Neural progenitor cell (in vitro differentiated cells): ENCODE data around the gene ABCC8. TPM values are rescaled to one million over a fixed set of nuclear protein-coding genes. Genes with fewer than 3 reads are reported as not detected.

Experiments used
- DNase-seq: peaks from one replicate; pipeline ENCODE4 v3.0.0-alpha.2; 2016; ENCODE audit warnings: low spot score
- H2AFZ ChIP-seq: fragments of 200-600 bp; sonication (generic); replicated peaks from 2 replicates; pipeline ENCODE4 v1.6.1; 2016; ENCODE audit warnings: antibody characterized with exemption
- H3F3A ChIP-seq: fragments of 200-600 bp; sonication (generic); 2 replicates; pipeline ENCODE4 v1.6.1; 2016; ENCODE audit warnings: antibody characterized with exemption, low read depth
- H3K27ac ChIP-seq: fragments of 200-600 bp; sonication (generic); 2 replicates; pipeline ENCODE4 v1.5.1; 2016; ENCODE audit warnings: mild to moderate bottlenecking
- H3K27me3 ChIP-seq: fragments of 200-600 bp; sonication (generic); 2 replicates; pipeline ENCODE4 v1.6.1; 2016; ENCODE audit warnings: mild to moderate bottlenecking, moderate library complexity
- H3K36me3 ChIP-seq: fragments of 200-600 bp; sonication (generic); 2 replicates; pipeline ENCODE4 v1.5.1; 2016
- H3K4me1 ChIP-seq: fragments of 200-600 bp; sonication (generic); 2 replicates; pipeline ENCODE4 v1.6.1; 2016; ENCODE audit warnings: mixed run types
- H3K4me2 ChIP-seq: fragments of 200-600 bp; sonication (generic); 2 replicates; pipeline ENCODE4 v1.6.1; 2016
- H3K4me3 ChIP-seq: fragments of 200-600 bp; sonication (generic); 2 replicates; pipeline ENCODE4 v1.5.1; 2016
- H3K79me2 ChIP-seq: fragments of 200-600 bp; sonication (generic); 2 replicates; pipeline ENCODE4 v1.6.1; 2016; ENCODE audit warnings: low read depth
- H3K9ac ChIP-seq: fragments of 200-600 bp; sonication (generic); 2 replicates; pipeline ENCODE4 v1.6.1; 2016
- H3K9me3 ChIP-seq: fragments of 200-600 bp; sonication (generic); 2 replicates; pipeline ENCODE4 v1.5.1; 2016; ENCODE audit warnings: low read depth
- H4K20me1 ChIP-seq: fragments of 200-600 bp; sonication (generic); 2 replicates; pipeline ENCODE4 v1.6.1; 2016; ENCODE audit warnings: low read depth
- H3K27ac Mint-ChIP-seq: 3 replicates; pipeline ENCODE4 v1.8.0; 2021; ENCODE audit warnings: mixed read lengths
- H3K27me3 Mint-ChIP-seq: 2 replicates; pipeline ENCODE4 v1.8.0; 2022; ENCODE audit warnings: low read depth, mild to moderate bottlenecking, inconsistent platforms, moderate library complexity, mixed read lengths; ENCODE audit not compliant: insufficient read depth
- H3K36me3 Mint-ChIP-seq: 3 replicates; pipeline ENCODE4 v1.8.0; 2021; ENCODE audit warnings: mixed read lengths
- H3K4me1 Mint-ChIP-seq: 3 replicates; pipeline ENCODE4 v1.8.0; 2021; ENCODE audit warnings: mixed read lengths
- H3K4me3 Mint-ChIP-seq: 3 replicates; pipeline ENCODE4 v1.8.0; 2021; ENCODE audit warnings: mild to moderate bottlenecking, moderate library complexity, mixed read lengths
- H3K9me3 Mint-ChIP-seq: 3 replicates; pipeline ENCODE4 v1.8.0; 2020; ENCODE audit warnings: mixed read lengths
- EZH2 ChIP-seq: fragments of 200-600 bp; sonication (generic); IDR thresholded peaks from 2 replicates; pipeline ENCODE4 v1.6.1; 2017; ENCODE audit warnings: antibody characterized with exemption, mild to moderate bottlenecking, moderate library complexity
- EZH2phosphoT487 ChIP-seq: fragments of 200-600 bp; sonication (generic); IDR thresholded peaks from 2 replicates; pipeline ENCODE4 v1.6.1; 2017; ENCODE audit warnings: antibody characterized with exemption
- total RNA-seq: library from RNA; depleted of rRNA; stranded (reverse); fragments of >200 nt; gene quantifications from 2 replicates; pipeline ENCODE4 v1.2.3, GENCODE V29; 2015; ENCODE audit warnings: low replicate concordance
- TF ChIP-seq, protein P1 (sequence below): fragments of 200-600 bp; sonication (generic); IDR thresholded peaks from 2 replicates; pipeline ENCODE4 v1.5.1; 2017; ENCODE audit warnings: antibody characterized with exemption, mild to moderate bottlenecking

ABCC8 gene
- total RNA-seq, 1 donor from 2014 or later: 0.32 TPM

DNA sequence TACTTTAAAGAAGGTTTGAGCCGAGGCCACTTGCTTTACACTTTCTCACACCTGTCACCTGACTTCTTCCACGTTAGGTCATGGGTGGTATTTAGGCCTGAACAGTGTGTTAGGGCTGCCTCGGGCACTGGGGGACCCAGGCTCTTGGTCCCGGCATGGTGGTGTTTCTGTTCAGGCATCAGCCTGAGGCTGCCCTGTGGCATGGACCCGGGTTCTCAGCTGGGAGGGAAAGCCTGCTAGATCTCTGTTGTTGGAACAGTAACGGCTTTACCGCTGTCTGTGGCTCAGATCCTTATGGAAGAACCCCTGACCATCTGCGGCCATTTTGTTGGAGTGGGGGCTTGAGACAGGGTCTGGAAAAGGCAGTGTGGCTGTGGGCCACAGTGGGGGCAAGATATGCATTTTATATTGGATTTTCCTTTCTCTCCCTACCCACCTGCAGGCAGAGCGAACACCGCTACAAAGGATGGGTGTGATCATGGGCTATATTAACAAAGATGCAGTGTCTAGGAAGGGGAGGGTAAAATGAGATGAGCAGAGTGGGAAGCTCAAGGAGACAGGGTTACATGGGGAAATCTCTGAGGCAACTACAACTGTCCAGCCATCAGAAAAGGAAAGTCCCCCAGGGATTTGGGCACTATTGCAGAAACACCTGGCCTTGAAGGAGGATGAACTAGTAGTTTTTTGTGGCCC, 86.5 kb downstream of the ABCC8 start:
- no peak for DNase-seq
- Histone ChIP-seq H3K9ac (no peak overlapping the region), H3K36me3 (no peaks in the 10 kb centered on the region), H3K27ac (no peak overlapping the region), H3F3A (peaks cover 6% of the 10 kb centered on the region), H2AFZ (no peak overlapping the region), H3K4me2 (peak overlapping the region; percentile 94), H3K9me3 (no peaks in the 10 kb centered on the region), H4K20me1 (no peaks in the 10 kb centered on the region), H3K27me3 (peaks cover 13% of the 10 kb centered on the region), H3K79me2 (no peaks in the 10 kb centered on the region), H3K4me1 (peaks cover 8% of the 10 kb centered on the region), H3K4me3 (peak overlapping the region; percentile 62)
- Mint-ChIP-seq H3K27ac (peak overlapping the region; percentile 83), H3K9me3 (no peaks in the 10 kb centered on the region), H3K27me3 (peaks cover 17% of the 10 kb centered on the region), H3K4me3 (peak overlapping the region; percentile 86), H3K36me3 (peaks cover 3% of the 10 kb centered on the region), H3K4me1 (peaks cover 6% of the 10 kb centered on the region)
- TF ChIP-seq EZH2 (no peak), EZH2phosphoT487 (no peak)
- TF ChIP-seq, protein P1, sequence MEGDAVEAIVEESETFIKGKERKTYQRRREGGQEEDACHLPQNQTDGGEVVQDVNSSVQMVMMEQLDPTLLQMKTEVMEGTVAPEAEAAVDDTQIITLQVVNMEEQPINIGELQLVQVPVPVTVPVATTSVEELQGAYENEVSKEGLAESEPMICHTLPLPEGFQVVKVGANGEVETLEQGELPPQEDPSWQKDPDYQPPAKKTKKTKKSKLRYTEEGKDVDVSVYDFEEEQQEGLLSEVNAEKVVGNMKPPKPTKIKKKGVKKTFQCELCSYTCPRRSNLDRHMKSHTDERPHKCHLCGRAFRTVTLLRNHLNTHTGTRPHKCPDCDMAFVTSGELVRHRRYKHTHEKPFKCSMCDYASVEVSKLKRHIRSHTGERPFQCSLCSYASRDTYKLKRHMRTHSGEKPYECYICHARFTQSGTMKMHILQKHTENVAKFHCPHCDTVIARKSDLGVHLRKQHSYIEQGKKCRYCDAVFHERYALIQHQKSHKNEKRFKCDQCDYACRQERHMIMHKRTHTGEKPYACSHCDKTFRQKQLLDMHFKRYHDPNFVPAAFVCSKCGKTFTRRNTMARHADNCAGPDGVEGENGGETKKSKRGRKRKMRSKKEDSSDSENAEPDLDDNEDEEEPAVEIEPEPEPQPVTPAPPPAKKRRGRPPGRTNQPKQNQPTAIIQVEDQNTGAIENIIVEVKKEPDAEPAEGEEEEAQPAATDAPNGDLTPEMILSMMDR: no peak

DNA sequence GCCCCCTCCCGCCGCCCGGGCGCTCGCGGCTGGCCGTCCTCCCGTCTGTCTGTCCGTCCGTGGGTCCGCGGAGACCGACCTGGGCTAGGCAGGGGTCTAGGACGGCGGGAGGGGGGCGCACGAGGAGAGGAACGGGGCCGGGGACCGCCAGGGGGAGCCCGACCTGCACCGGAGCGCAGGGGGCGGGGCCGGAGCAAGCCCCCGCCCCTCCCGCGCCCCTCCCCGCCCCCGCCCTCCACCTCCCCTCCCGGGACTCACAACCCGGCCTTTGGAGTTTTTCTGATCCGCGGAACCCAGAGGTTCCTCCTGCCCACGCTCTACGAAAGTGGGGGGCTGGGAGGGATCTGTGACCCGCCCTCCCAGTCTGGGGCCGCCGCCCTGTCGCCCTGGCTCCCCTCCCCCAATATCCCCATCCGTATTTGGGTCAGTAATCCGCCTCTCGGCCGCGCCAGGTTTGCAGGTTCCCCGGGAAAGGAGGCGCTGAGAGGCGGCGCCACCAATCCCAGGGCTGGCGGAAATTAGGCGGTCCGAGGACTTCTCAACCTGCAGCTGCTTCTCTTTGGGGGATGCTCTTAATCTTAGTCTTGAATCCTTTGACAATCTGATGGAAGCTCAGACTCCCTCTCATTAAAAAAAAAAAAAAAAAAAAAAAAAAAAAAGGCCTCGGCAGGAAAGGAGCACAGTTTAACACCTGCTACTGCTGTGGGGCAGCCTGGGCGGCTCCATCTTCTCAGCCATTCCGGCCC, 87.3 kb downstream of the ABCC8 start:
- peak overlapping the region; percentile 87 for H2AFZ ChIP-seq
- no peaks in the 10 kb centered on the region for H3K36me3 ChIP-seq
- H3K9ac ChIP-seq: no peak overlapping the region
- H3K4me3 ChIP-seq: peak overlapping the region; percentile 62
- peaks cover 17% of the 10 kb centered on the region for H3K27me3 Mint-ChIP-seq
- peak; percentile 93 for DNase-seq
- no peaks in the 10 kb centered on the region for H3K9me3 ChIP-seq
- TF ChIP-seq, protein P1: peak; percentile 73
- TF ChIP-seq EZH2 (no peak), EZH2phosphoT487 (no peak)
- peaks cover 6% of the 10 kb centered on the region for H3F3A ChIP-seq
- no peaks in the 10 kb centered on the region for H3K79me2 ChIP-seq
- peaks cover 6% of the 10 kb centered on the region for H3K4me1 Mint-ChIP-seq
- no peaks in the 10 kb centered on the region for H4K20me1 ChIP-seq
- no peaks in the 10 kb centered on the region for H3K9me3 Mint-ChIP-seq
- peak overlapping the region; percentile 94 for H3K4me2 ChIP-seq
- peaks cover 8% of the 10 kb centered on the region for H3K4me1 ChIP-seq
- no peak overlapping the region for H3K27ac ChIP-seq
- H3K27ac Mint-ChIP-seq: no peak overlapping the region
- H3K27me3 ChIP-seq: peaks cover 13% of the 10 kb centered on the region
- peak overlapping the region; percentile 86 for H3K4me3 Mint-ChIP-seq
- H3K36me3 Mint-ChIP-seq: peaks cover 3% of the 10 kb centered on the region

DNA sequence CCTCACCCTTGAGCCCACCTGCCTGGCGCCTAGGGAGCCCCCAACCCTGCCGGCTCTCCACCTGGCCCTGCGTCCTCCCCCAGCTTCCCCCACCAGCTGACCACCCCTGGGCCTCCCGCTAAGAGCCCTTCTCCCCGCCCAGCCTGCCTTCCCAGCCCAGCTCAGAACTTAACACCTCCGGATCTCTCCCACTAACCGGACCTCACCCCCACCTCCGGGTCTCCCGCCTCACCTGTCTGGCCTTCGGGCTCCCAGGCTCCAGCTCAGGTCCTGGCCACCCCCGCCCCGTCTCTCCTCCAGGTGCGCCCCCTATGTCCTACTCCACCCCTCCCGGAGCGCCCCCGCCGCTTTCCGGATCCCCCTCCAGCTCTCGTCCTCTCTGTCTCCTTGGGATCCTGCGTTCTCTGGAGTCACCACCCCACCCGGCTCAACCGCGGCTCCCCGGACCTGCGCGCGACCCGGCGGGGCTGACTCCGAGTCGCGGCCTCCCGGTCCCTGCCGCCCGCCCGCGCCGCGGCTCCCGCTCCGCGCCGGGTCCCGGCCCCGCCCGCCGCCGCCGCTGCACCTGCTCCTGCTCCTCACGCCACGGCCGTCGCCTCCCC, 87.9 kb downstream of the ABCC8 start, which contains the start of gene KCNJ11:
TSS of gene KCNJ11 (minus strand) at position 51 of the 602 bp plus-strand sequence. CDS start 568 bp downstream, outside the sequence.
- peaks cover 6% of the 10 kb centered on the region for H3K4me1 Mint-ChIP-seq
- no peaks in the 10 kb centered on the region for H3K9me3 Mint-ChIP-seq
- H3K4me2 ChIP-seq: peak within 1 kb of the TSS; percentile 94
- peaks cover 3% of the 10 kb centered on the region for H3K36me3 Mint-ChIP-seq
- peak within 1 kb of the TSS; percentile 86 for H3K4me3 Mint-ChIP-seq
- H4K20me1 ChIP-seq: no peaks in the 10 kb centered on the region
- no peak for TF ChIP-seq EZH2phosphoT487
- peaks cover 6% of the 10 kb centered on the region for H3F3A ChIP-seq
- H3K36me3 ChIP-seq: no peaks in the 10 kb centered on the region
- H3K79me2 ChIP-seq: no peaks in the 10 kb centered on the region
- peak; percentile 36 for DNase-seq
- peaks cover 13% of the 10 kb centered on the region for H3K27me3 ChIP-seq
- no peak within 1 kb of the TSS for H3K27ac ChIP-seq
- H3K27ac Mint-ChIP-seq: no peak within 1 kb of the TSS
- H3K9ac ChIP-seq: no peak within 1 kb of the TSS
- H3K9me3 ChIP-seq: no peaks in the 10 kb centered on the region
- peak within 1 kb of the TSS; percentile 62 for H3K4me3 ChIP-seq
- peaks cover 14% of the 10 kb centered on the region for H3K27me3 Mint-ChIP-seq
- H3K4me1 ChIP-seq: peaks cover 8% of the 10 kb centered on the region
- H2AFZ ChIP-seq: peak within 1 kb of the TSS; percentile 89
